T-helper 1 cell treated with Interleukin-12 subunit alpha and Interleukin-12 subunit beta and Interleukin-4 antibody, amounts not matched to agents 30 μg/mL and 1 μg/mL, for 36 hours (primary cell): Measurements from ENCODE around the gene AHSP.
"Not testable (repeated sequence)": the region's sequence is repeated elsewhere in the genome, so short reads cannot be mapped to it uniquely, and the experiment has no call there.

Experiments
- H3K27ac Mint-ChIP-seq: one replicate; pipeline ENCODE4 v1.8.0; 2021; ENCODE audit warnings: mild to moderate bottlenecking, mixed read lengths
- H3K27me3 Mint-ChIP-seq: one replicate; pipeline ENCODE4 v1.8.0; 2021; ENCODE audit warnings: low read depth, mixed read lengths
- H3K36me3 Mint-ChIP-seq: one replicate; pipeline ENCODE4 v1.8.0; 2021; ENCODE audit warnings: low read depth, mixed read lengths
- H3K4me1 Mint-ChIP-seq: one replicate; pipeline ENCODE4 v1.8.0; 2021; ENCODE audit warnings: low read depth, mixed read lengths
- H3K4me3 Mint-ChIP-seq: one replicate; pipeline ENCODE4 v1.8.0; 2021; ENCODE audit warnings: mild to moderate bottlenecking, moderate library complexity, mixed read lengths
- H3K9me3 Mint-ChIP-seq: one replicate; pipeline ENCODE4 v1.8.0; 2021; ENCODE audit warnings: mixed read lengths

The AHSP gene

DNA sequence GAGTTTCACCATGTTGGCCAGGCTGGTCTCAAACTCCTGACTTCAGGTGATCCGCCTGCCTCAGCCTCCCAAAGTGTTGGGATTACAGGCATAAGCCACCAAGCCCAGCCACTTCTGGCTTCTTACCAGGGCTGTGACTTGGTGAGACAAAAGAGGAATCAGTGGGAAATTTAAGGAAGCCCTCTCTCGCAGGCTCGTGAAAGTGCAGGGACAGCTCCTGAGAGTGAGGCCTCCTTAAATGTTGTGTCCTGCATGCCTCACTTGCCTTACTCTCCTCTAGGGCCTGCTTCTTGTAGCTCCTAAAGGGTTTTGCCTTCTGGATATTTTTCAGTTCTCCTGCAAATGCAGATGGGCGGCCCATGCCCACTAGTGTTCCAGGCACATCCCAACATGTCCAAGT, 5.2 kb downstream of the AHSP start:
- Mint-ChIP-seq H3K9me3 (no peaks in the 10 kb centered on the region), H3K36me3 (no peaks in the 10 kb centered on the region), H3K27me3 (peaks cover 29% of the 10 kb centered on the region), H3K27ac (no peak overlapping the region), H3K4me3 (no peak overlapping the region), H3K4me1 (peaks cover 2% of the 10 kb centered on the region)

DNA sequence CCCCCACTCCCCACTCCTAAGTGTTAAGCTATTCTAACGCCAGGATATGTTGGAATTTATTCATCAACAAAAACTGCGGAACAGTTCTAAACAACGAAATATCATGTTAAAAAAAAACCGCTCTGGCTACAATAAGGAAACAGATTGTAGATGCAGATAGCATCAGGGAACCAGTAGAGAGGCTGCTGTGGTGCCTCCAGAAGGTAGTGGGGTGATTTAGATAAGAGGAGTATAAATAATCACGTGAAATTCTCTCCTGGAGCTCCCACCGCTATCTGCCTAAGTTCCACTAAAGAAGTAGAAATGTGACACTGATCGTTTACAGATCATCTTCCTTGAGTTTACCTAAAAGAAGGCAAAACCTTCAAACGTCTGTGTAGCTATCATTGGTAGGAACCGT, 8.0 kb downstream of the AHSP start:
- H3K36me3 Mint-ChIP-seq = no peaks in the 10 kb centered on the region
- no peak overlapping the region for H3K4me3 Mint-ChIP-seq
- H3K4me1 Mint-ChIP-seq = no peaks in the 10 kb centered on the region
- peaks cover 27% of the 10 kb centered on the region for H3K27me3 Mint-ChIP-seq
- H3K9me3 Mint-ChIP-seq = peaks cover 13% of the 10 kb centered on the region
- H3K27ac Mint-ChIP-seq = no peak overlapping the region

DNA sequence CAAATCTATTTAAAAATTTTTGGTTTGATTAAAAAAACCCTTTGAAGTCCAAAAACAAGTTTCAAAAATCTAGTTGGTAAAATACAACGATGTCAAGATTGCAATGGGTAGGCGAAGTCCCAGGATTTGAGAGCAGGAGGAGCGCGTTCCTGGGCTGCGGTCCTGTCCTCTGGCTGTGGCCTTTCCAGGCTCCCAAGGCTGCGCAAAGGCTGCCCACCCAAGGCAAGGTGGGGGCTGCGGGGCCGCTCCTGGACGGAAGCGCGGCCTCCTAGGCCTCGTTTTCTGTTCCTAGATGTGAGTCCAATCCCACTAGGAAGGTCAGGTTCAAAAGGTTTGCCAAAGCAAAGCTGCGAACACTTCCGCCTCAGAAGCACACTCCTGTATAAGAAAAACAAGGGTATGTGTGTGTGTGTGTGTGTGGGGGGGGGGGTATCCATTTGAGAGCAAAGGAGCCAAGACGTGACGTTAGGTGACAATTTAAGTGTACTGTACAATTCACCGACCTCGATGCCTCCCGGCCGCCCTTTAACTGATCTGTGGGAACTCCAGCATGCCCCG, 9.2 kb downstream of the AHSP start:
- Mint-ChIP-seq H3K27me3 (peaks cover 27% of the 10 kb centered on the region), H3K4me3 (no peak overlapping the region), H3K4me1 (no peaks in the 10 kb centered on the region), H3K9me3 (peaks cover 20% of the 10 kb centered on the region), H3K36me3 (no peaks in the 10 kb centered on the region), H3K27ac (no peak overlapping the region)

DNA sequence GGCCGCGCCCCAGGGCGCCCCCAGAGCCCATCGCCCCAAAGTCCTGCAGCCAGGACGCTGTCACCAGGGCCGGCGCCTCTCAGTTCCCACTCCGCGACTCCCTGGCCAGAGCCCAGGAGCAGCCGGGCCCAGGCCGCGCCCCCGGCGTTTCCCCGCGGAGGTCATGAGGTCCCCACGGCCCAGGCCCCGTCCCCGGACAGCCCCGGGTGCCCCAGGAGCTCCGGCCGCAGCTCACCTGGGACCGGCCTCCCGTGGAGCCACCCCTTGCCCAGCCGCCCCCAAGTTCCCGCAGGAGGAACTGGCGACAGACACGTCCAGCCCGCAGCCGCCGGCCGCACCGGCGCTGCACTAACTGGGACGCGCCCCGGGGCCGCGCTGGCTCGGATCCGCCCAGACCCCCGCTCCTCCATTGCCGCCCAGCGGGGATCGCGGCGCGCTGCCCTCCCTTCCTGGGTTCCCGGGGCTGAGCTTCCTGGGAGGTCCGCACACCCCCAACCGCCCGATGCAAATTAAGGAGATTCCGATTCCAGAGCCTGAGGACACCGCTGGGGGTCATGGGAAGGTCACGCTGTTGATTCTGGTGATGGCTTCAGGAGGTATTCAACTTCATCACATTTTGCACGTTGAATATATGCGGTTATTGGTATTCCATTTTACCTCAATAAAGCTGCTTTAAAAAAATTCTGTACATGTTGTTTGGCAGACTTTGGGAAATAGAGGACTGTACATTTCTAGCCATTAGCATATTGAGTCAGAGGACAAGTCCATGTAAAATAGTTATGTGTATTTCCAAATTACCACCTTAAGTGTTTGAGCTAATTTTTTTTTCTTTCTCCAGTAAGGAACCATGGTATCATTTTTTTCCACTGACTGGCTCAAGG, 9.9 kb downstream of the AHSP start:
- Mint-ChIP-seq H3K36me3 (no peaks in the 10 kb centered on the region), H3K27me3 (peaks cover 27% of the 10 kb centered on the region), H3K9me3 (peaks cover 26% of the 10 kb centered on the region), H3K4me3 (no peak overlapping the region), H3K4me1 (no peaks in the 10 kb centered on the region), H3K27ac (no peak overlapping the region)

DNA sequence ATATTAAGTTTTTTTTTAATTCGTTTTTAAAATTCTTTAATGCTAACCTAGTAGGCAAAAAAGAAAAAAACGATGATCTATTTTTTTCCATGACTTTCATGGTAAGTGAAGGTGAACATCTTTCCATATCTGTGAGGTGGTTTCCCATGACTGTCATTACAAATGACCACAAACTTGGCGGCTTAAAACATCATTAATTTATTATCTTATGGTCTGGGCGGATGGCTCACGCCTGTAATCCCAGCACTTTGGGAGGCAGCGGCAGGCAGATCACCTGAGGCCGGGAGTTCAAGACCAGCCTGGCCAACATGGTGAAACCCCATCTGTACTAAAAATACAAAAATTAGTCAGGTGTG, 10.5 kb downstream of the AHSP start:
- H3K4me3 Mint-ChIP-seq, H3K4me1 Mint-ChIP-seq, H3K27ac Mint-ChIP-seq, H3K36me3 Mint-ChIP-seq: not testable (repeated sequence)
- peaks cover 26% of the 10 kb centered on the region for H3K9me3 Mint-ChIP-seq
- H3K27me3 Mint-ChIP-seq = peaks cover 27% of the 10 kb centered on the region

DNA sequence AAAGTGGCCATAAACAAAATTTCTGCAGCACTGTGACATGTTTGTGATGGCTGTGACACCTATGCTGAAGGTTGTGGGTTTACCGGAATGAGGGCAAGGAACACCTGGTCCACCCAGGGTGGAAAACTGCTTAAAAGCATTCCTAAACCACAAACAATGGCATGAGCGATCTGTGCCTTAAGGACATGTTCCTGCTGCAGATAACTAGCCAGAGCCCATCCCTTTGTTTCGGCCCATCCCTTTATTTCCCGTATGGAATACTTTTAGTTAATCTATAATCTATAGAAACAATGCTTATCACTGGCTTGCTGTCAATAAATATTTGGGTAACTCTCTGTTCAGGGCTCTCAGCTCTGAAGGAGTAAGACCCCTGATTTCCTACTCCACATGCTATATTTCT, 12.1 kb downstream of the AHSP start:
- not testable (repeated sequence) for H3K27ac Mint-ChIP-seq, H3K4me3 Mint-ChIP-seq, H3K36me3 Mint-ChIP-seq, H3K4me1 Mint-ChIP-seq
- Mint-ChIP-seq H3K27me3 (peaks cover 27% of the 10 kb centered on the region), H3K9me3 (peaks cover 26% of the 10 kb centered on the region)

DNA sequence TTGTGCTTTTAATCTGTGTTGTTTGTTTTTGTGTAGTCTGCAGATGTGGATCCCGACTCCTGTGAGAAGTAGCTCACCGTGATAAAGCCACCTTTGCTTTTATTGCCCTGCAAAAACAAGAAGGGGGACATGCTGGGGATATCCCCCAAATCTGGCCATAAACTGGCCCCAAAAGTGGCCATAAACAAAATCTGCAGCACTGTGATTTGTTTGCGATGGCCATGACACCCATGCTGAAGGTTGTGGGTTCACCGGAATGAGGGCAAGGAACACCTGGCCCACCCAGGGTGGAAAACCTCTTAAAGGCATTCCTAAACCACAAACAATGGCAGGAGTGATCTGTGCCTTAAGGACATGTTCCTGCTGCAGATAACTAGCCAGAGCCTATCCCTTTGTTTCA, 15.1 kb downstream of the AHSP start:
- Mint-ChIP-seq H3K27me3 (peaks cover 18% of the 10 kb centered on the region), H3K27ac (no peak overlapping the region), H3K4me3 (no peak overlapping the region), H3K9me3 (peaks cover 29% of the 10 kb centered on the region), H3K4me1 (no peaks in the 10 kb centered on the region), H3K36me3 (no peaks in the 10 kb centered on the region)

DNA sequence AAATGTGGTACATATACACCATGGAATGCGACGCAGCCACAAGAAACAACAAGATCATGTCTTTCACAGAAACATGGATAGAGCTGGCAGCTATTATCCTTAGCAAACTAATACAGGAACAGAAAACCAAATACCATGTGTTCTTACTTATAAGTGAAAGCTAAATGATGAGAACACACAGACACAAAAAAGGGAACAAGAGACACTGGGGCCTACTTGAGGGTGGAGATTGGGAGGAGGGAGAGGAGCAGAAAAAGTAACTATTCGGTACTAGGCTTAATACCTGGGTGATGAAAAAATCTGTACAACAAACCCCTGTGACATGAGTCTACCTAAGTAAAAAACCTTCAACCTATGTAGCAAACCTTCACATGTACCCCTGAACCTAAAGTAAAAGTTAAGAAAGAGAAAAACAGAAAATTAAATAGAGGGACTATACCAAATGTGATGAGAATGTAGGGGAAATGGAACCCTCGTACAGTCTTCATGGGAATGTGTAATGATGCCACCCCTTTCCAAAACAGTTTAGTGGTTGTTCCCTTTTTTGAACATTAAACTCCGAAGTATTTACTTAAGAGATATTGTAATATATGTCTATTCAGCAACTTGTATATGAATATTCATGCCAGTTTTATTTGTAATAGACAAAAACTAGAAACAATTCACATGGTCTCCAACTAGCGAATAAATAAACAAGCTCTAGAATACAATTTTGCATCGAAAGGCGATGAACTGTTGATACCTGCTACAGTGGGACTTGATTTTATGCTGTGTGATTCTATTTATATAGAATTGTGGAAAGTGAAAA, 33.9 kb downstream of the AHSP start:
- Mint-ChIP-seq H3K27ac (no peak overlapping the region), H3K36me3 (no peaks in the 10 kb centered on the region)

DNA sequence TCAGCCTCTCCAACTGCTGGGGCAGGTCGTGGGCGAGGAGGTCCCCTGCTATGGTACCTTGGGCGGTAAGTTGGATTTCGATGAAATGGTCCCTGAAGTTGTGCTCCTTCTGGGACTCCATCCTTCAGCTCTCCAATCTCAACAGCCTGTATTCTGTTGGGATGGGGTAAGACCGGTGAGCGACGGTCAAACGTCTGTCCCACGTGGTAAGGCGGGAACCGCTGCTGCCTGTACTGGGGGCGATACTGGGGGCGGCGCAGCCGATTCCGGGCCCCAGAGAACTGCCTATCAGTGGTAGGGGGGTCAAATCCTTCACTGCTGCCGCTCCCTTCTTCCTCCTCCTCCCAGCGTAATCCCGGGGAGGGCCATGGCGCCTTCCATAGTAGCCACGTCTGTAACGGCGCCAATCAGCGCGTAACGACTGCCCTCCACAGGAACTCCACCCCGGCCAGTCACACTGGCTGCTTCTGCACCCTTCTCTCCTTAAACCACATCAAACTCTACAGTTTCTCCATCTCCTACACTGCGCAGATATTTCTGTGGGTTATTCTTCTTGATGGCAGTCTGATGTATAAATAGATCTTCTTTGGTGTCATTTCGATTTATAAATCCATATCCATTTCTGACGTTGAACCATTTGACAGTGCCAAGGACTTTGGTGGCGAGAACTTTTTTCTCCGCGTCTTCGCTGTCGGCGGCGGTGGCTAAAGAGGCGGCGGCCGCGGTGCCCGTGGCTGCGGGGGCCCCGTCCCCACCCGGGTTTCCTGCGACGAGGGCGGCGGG, 41.1 kb downstream of the AHSP start:
- Mint-ChIP-seq H3K4me3 (no peak overlapping the region), H3K36me3 (no peaks in the 10 kb centered on the region), H3K27me3 (peaks cover 39% of the 10 kb centered on the region), H3K4me1 (peaks cover 1% of the 10 kb centered on the region), H3K9me3 (peaks cover 20% of the 10 kb centered on the region), H3K27ac (no peak overlapping the region)

More for the DNA sequence above, 33.9 kb downstream of the AHSP start:
- H3K4me3 Mint-ChIP-seq = no peak overlapping the region
- peaks cover 7% of the 10 kb centered on the region for H3K27me3 Mint-ChIP-seq
- H3K9me3 Mint-ChIP-seq = peaks cover 3% of the 10 kb centered on the region
- no peaks in the 10 kb centered on the region for H3K4me1 Mint-ChIP-seq

DNA sequence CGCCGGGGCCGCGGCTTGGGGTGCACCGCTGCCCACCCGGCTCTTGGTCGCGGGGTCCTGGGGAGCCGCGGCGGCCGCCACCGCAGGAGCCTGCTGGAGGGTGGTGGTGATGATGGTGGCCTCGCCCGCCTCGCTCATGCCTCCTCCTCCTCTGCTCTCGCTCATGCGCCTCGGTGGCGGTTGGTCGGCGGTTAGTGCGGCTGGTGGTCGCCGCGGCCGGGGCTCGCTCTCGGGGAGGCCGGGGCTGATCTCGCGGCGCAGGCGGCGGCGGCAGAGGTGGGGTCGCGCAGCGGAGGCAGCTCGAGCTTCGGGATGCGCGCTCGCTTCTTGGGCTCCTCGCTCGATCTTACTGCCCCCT, 41.6 kb downstream of the AHSP start:
- peaks cover 24% of the 10 kb centered on the region for H3K9me3 Mint-ChIP-seq
- no peak overlapping the region for H3K4me3 Mint-ChIP-seq
- H3K27ac Mint-ChIP-seq = no peak overlapping the region
- H3K36me3 Mint-ChIP-seq = no peaks in the 10 kb centered on the region
- H3K4me1 Mint-ChIP-seq = peaks cover 1% of the 10 kb centered on the region
- peaks cover 39% of the 10 kb centered on the region for H3K27me3 Mint-ChIP-seq

DNA sequence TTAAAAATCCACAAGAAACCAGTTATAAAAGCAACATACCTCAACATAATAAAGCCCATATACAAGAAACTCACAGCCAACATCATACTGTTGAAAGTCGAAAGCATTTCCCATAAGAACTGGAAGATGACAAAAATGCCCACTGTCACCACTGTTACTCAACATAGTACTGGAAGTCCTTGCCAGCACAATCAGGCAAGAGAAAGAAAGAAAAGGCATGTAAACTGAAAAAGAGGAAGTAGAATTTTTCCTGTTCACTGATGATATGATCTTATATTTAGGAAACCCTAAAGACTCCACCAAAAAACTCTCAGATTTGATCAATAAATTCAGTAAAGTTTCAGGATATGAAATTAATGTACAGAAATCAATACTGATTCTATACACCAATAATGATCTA, 45.1 kb downstream of the AHSP start:
- Mint-ChIP-seq H3K4me3 (no peak overlapping the region), H3K9me3 (peaks cover 34% of the 10 kb centered on the region), H3K27me3 (peaks cover 28% of the 10 kb centered on the region), H3K4me1 (peaks cover 1% of the 10 kb centered on the region), H3K36me3 (no peaks in the 10 kb centered on the region), H3K27ac (no peak overlapping the region)

DNA sequence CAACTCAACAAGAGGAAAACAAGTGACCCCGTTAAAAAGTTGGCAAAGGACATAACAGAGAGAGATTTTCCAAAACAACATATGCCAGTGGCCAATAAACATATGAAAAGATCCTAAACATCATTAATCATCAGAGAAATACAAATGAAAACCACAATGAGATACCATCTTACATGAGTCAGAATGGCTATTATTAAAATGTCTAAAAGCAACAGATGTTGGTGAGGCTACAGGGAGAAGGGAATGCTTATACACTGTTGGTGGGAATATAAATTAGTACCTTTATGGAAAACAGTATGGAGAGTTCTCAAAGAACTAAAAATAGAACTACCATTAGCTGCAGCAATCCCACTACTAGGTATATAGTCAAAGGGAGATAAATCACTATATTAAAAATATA, 46.5 kb downstream of the AHSP start:
- H3K36me3 Mint-ChIP-seq, H3K27ac Mint-ChIP-seq, H3K4me1 Mint-ChIP-seq, H3K4me3 Mint-ChIP-seq: not testable (repeated sequence)
- H3K9me3 Mint-ChIP-seq = peaks cover 41% of the 10 kb centered on the region
- H3K27me3 Mint-ChIP-seq = peaks cover 15% of the 10 kb centered on the region

DNA sequence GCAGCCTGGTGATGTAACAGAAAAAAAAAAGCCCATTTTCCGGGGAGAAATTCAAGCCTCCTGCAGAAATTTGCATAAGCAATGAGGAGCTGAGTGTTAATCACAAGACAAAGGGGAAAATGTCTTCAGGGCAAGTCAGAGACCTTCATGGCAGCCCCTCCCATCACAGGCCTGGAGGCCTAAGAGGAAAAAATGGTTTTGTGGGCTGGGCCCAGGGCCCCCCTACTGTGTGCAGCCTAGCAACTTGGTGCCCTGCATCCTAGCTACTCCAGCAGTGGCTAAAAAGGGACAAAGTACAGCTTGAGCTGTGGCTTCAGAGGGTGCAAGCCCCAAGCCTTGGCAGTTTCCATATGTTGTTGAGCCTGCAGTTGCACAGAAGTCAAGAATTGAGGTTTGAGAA, 49.7 kb downstream of the AHSP start:
- Mint-ChIP-seq H3K4me3 (no peak overlapping the region), H3K9me3 (peaks cover 47% of the 10 kb centered on the region), H3K27ac (no peak overlapping the region), H3K4me1 (no peaks in the 10 kb centered on the region), H3K36me3 (no peaks in the 10 kb centered on the region), H3K27me3 (no peaks in the 10 kb centered on the region)
